ENCODE results near the gene TMC8. TPM values are rescaled to one million over a fixed set of nuclear protein-coding genes. Genes with fewer than 3 reads are reported as not detected.

The TMC8 gene
- total RNA-seq, 4 donors from 2014 or later: 1.3 to 5.3 (median 2.3) TPM

- TF ChIP-seq POLR2A (IDR thresholded peaks at IDR 0.05; ENCODE audit: low read depth): no peak
- no peak for TF ChIP-seq POLR2AphosphoS5 (IDR thresholded peaks at IDR 0.05)
- TF ChIP-seq CTCF (IDR thresholded peaks at IDR 0.05): no peak
- TF ChIP-seq EP300 (IDR thresholded peaks at IDR 0.05): no peak
- Histone ChIP-seq H3K27ac (replicated peaks in 1 of 4) (no peak overlapping the region), H3K9me3 (no peaks in the 10 kb centered on the region), H3K4me3 (no peak overlapping the region), H3K27me3 (peaks cover 0 to 5% (median 0%) of the 10 kb centered on the region in 4 donors), H3K36me3 (peaks cover 0 to 90% (median 59%) of the 10 kb centered on the region in 4 donors), H3K4me1 (peaks cover 33 to 38% (median 37%) of the 10 kb centered on the region in 4 donors)
- DNase-seq (ENCODE audit: extremely low spot score): no peak
- intact Hi-C loops (cut with DNase I): no loop called here
- 76% methylated on average over 7 of the region's 11 CpGs for WGBS
These were observed 8.8 kb upstream of the TMC8 start for GRCh38 chr17:78121801-78122215.

- no peak overlapping the region for H3K4me3 ChIP-seq
- peaks cover 37 to 40% (median 39%) of the 10 kb centered on the region in 4 donors for H3K4me1 ChIP-seq
- no peaks in the 10 kb centered on the region for H3K9me3 ChIP-seq
- peaks cover 0 to 84% (median 57%) of the 10 kb centered on the region in 4 donors for H3K36me3 ChIP-seq
- H3K27me3 ChIP-seq: peaks cover 0 to 11% (median 0%) of the 10 kb centered on the region in 4 donors
- intact Hi-C loops (cut with DNase I): no loop called here
- no peak for DNase-seq (ENCODE audit: extremely low spot score)
- no peak for TF ChIP-seq POLR2AphosphoS5 (IDR thresholded peaks at IDR 0.05)
- no peak for TF ChIP-seq EP300 (IDR thresholded peaks at IDR 0.05)
- TF ChIP-seq CTCF (IDR thresholded peaks at IDR 0.05): no peak
- no peak for TF ChIP-seq POLR2A (IDR thresholded peaks at IDR 0.05; ENCODE audit: low read depth)
- 95% methylated on average over 15 of the region's 23 CpGs for WGBS
- no peak overlapping the region for H3K27ac ChIP-seq (replicated peaks in 1 of 4)
These were observed 8.2 kb upstream of the TMC8 start for GRCh38 chr17:78122216-78122930.

- TF ChIP-seq EP300 (IDR thresholded peaks at IDR 0.05): no peak
- no peak for TF ChIP-seq CTCF (IDR thresholded peaks at IDR 0.05)
- TF ChIP-seq POLR2A (IDR thresholded peaks at IDR 0.05; ENCODE audit: low read depth): no peak
- TF ChIP-seq POLR2AphosphoS5 (IDR thresholded peaks at IDR 0.05): no peak
- peaks cover 37 to 40% (median 39%) of the 10 kb centered on the region in 4 donors for H3K4me1 ChIP-seq
- DNase-seq (ENCODE audit: extremely low spot score): no peak
- intact Hi-C loops (cut with DNase I): no loop called here
- H3K4me3 ChIP-seq: no peak overlapping the region
- no peak overlapping the region for H3K27ac ChIP-seq (replicated peaks in 1 of 4)
- H3K36me3 ChIP-seq: peaks cover 0 to 79% (median 56%) of the 10 kb centered on the region in 4 donors
- 100% methylated on average over 4 of the region's 4 CpGs for WGBS
- H3K9me3 ChIP-seq: no peaks in the 10 kb centered on the region
- peaks cover 0 to 16% (median 0%) of the 10 kb centered on the region in 4 donors for H3K27me3 ChIP-seq
These were observed 7.7 kb upstream of the TMC8 start for GRCh38 chr17:78122931-78123249.

- 94% methylated on average over 5 of the region's 5 CpGs for WGBS
- no peak for TF ChIP-seq EP300 (IDR thresholded peaks at IDR 0.05)
- no peak for TF ChIP-seq CTCF (IDR thresholded peaks at IDR 0.05)
- Histone ChIP-seq H3K27me3 (peaks cover 0 to 21% (median 2%) of the 10 kb centered on the region in 4 donors), H3K9me3 (no peaks in the 10 kb centered on the region), H3K4me3 (no peak overlapping the region), H3K4me1 (peaks cover 40 to 43% (median 42%) of the 10 kb centered on the region in 4 donors), H3K36me3 (peaks cover 0 to 79% (median 56%) of the 10 kb centered on the region in 4 donors), H3K27ac (replicated peaks in 1 of 4) (no peak overlapping the region)
- intact Hi-C loops (cut with DNase I): no loop called here
- DNase-seq (ENCODE audit: extremely low spot score): no peak
These were observed 7.2 kb upstream of the TMC8 start for GRCh38 chr17:78123258-78123929.

Data from esophagus muscularis mucosa (tissue), 4 donors.